AG04450 (cell line): Measurements from ENCODE around the gene FRMD3. TPM values are rescaled to one million over a fixed set of nuclear protein-coding genes. Genes with fewer than 3 reads are reported as not detected.

Experiments
- CTCF ChIA-PET: fragments of 300-600, 350-600 bp; formaldehyde crosslinking; extraction: SDS; loops from one replicate; lab custom pipeline; 2022; ENCODE audit warnings: antibody characterized with exemption, inconsistent platforms; lab: Charles Lee
- POLR2A ChIA-PET: fragments of 350-600 bp; formaldehyde crosslinking; extraction: SDS; loops from one replicate; lab custom pipeline; 2021; ENCODE audit warnings: antibody characterized with exemption, inconsistent platforms; lab: Yijun Ruan, JAX
- DNase-seq: peaks from one replicate; pipeline ENCODE4 v3.0.0-alpha.2; 2011; ENCODE audit warnings: low read depth, low spot score
- H3K27ac ChIP-seq: one replicate; pipeline ENCODE4 v1.5.1; 2012; ENCODE audit warnings: low read depth, low read length, control low read depth
- H3K27me3 ChIP-seq: one replicate; pipeline ENCODE4 v1.6.0; 2012; ENCODE audit warnings: low read length; ENCODE audit not compliant: control insufficient read depth, insufficient read depth
- H3K4me3 ChIP-seq: 2 replicates; pipeline ENCODE4 v1.5.1; 2011; ENCODE audit warnings: mild to moderate bottlenecking, low read depth, low read length, control low read depth
- H3K9me3 ChIP-seq: 2 replicates; pipeline ENCODE4 v1.5.1; 2012; ENCODE audit warnings: low read length; ENCODE audit not compliant: control insufficient read depth, insufficient read depth
- CTCF ChIP-seq: IDR thresholded peaks from 2 replicates; pipeline ENCODE4 v1.5.1; 2011; ENCODE audit warnings: low read depth, low read length, control low read depth, inconsistent platforms
- polyA plus RNA-seq: library from polyadenylated mRNA; depleted of rRNA; stranded (reverse); fragments of >200 nt; gene quantifications from 2 replicates; pipeline ENCODE4 v1.2.3, GENCODE V29; 2011

FRMD3 gene
- polyA plus RNA-seq, 1 experiment, result 0.10 TPM

GRCh38 chr9:83257937-83258891, 280.0 kb downstream of the FRMD3 start:
- CTCF ChIA-PET, result no interaction called here
- no peak for TF ChIP-seq CTCF

GRCh38 chr9:83247732-83248131, 290.5 kb downstream of the FRMD3 start:
- no peak for DNase-seq
- ChIA-PET POLR2A (no interaction called here), CTCF (no interaction called here)
- Histone ChIP-seq H3K27me3 (no peaks in the 10 kb centered on the region), H3K27ac (no peak overlapping the region), H3K4me3 (no peak overlapping the region), H3K9me3 (no peaks in the 10 kb centered on the region; the same call in 1 of the 2 replicates)
- no peak for TF ChIP-seq CTCF

More at GRCh38 chr9:83257937-83258891, 280.0 kb downstream of the FRMD3 start:
- POLR2A ChIA-PET, result no interaction called here
- DNase-seq, result no peak
- H3K9me3 ChIP-seq, result no peaks in the 10 kb centered on the region
- no peak overlapping the region for H3K27ac ChIP-seq
- no peaks in the 10 kb centered on the region for H3K27me3 ChIP-seq
- H3K4me3 ChIP-seq, result no peak overlapping the region

GRCh38 chr9:83245979-83246659, 292.1 kb downstream of the FRMD3 start:
- ChIA-PET CTCF (no interaction called here), POLR2A (no interaction called here)
- no peaks in the 10 kb centered on the region for H3K27me3 ChIP-seq
- no peak overlapping the region for H3K27ac ChIP-seq
- TF ChIP-seq CTCF, result no peak
- H3K9me3 ChIP-seq, result no peaks in the 10 kb centered on the region; the same call in 1 of the 2 replicates
- no peak for DNase-seq
- no peak overlapping the region for H3K4me3 ChIP-seq

- H3K27ac ChIP-seq, result no peak overlapping the region
These were observed 296.1 kb downstream of the FRMD3 start for GRCh38 chr9:83242066-83242465.

More at GRCh38 chr9:83242066-83242465, 296.1 kb downstream of the FRMD3 start:
- Histone ChIP-seq H3K4me3 (no peak overlapping the region), H3K27me3 (no peaks in the 10 kb centered on the region), H3K9me3 (no peaks in the 10 kb centered on the region)
- CTCF ChIA-PET, result no interaction called here
- POLR2A ChIA-PET, result no interaction called here
- no peak for TF ChIP-seq CTCF
- no peak for DNase-seq
